ENCODE measurements around the gene CELA3B. TPM values are rescaled to one million over a fixed set of nuclear protein-coding genes. Genes with fewer than 3 reads are reported as not detected.
"Not testable (repeated sequence)": the region's sequence is repeated elsewhere in the genome, so short reads cannot be mapped to it uniquely, and the experiment has no call there.

The CELA3B gene
- total RNA-seq, 2 experiments from 2014 or later = not detected

DNA sequence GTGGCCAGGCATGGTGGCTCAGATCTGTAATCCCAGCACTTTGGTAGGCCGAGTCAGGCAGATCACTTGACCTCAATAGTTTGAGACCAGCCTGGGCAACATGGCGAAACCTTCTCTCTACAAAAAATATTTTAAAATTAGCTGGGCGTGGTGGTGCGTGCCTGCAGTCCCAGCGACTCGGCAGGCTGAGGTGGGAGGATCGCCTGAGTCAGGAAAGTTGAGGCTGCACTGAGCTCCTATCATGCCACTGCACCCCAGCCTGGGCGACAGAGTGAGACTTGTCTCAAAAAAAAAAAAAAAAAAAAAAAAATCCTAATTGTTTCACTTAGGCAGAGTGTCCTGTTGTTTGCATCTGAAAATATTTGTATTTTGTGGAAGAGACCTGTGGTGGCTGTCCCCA, 17.9 kb downstream of the CELA3B start:
- CTCF ChIA-PET; DNase-seq; H3K27ac Mint-ChIP-seq; POLR2A ChIA-PET; H3K9me3 Mint-ChIP-seq; H3K27me3 Mint-ChIP-seq; H3K4me1 Mint-ChIP-seq (ENCODE audit: low read depth); H3K36me3 Mint-ChIP-seq; H3K4me3 Mint-ChIP-seq; intact Hi-C loops (cut with micrococcal nuclease): not testable (repeated sequence)

DNA sequence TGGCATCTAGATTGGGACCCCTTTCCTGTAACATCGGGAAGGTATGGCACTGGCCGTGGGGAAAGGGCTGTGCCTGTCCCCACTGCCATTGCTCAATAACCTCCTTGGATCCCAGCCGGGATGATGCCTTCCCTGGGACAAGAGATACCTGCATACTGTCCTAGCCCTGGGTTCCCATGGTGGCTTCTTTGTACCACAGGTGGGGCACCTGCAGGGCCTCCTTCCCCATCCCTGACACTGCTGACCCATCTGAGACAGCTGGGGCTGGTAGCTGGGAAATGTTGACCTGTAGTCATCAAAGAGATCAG, 19.8 kb downstream of the CELA3B start:
- H3K27ac Mint-ChIP-seq; intact Hi-C loops (cut with micrococcal nuclease); DNase-seq; H3K9me3 Mint-ChIP-seq; POLR2A ChIA-PET; H3K4me3 Mint-ChIP-seq; H3K4me1 Mint-ChIP-seq (ENCODE audit: low read depth); CTCF ChIA-PET; H3K36me3 Mint-ChIP-seq; H3K27me3 Mint-ChIP-seq: not testable (repeated sequence)

DNA sequence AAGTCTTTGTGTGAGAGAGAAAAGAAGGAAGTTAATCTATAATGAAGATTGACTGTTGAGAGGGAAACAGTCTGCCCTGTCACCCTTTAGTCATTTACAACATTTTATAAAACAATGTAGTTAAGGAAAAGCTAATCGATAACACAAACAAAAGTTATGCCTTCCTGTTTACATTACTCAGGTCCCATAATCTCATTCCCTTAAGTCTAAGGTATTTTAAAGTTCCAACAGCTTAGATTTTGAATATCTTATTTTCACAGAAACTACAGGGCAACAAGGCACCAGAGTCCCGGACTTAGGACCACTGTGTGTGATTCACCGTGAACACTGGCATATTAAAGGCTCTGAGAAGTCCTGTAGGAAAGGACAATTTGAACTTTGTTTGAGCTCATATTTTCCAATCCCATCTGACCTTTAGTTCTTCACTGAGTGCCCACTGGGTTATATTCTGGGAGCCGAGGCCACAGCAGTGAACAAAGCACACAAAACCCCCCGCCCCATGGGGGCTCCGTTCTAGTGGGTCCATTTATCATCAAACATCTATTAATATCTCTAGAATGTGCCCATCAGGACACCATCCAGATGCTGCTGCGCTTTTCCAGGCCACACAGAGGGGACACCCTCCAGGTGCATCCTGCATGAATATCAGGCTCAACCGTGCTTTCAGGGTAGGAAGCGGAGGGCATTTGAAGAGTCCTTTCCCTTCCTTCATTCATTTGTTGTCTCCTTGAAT, 21.2 kb downstream of the CELA3B start:
- H3K4me3 Mint-ChIP-seq; DNase-seq; H3K36me3 Mint-ChIP-seq; intact Hi-C loops (cut with micrococcal nuclease); POLR2A ChIA-PET; H3K27me3 Mint-ChIP-seq; H3K4me1 Mint-ChIP-seq (ENCODE audit: low read depth); H3K27ac Mint-ChIP-seq; H3K9me3 Mint-ChIP-seq: not testable (repeated sequence)
- CTCF ChIA-PET = interaction anchor here (0.9 kb wide), 1 partner anchor 15 kb away, joined by 4 read pairs; no protein-coding TSS in a partner anchor

DNA sequence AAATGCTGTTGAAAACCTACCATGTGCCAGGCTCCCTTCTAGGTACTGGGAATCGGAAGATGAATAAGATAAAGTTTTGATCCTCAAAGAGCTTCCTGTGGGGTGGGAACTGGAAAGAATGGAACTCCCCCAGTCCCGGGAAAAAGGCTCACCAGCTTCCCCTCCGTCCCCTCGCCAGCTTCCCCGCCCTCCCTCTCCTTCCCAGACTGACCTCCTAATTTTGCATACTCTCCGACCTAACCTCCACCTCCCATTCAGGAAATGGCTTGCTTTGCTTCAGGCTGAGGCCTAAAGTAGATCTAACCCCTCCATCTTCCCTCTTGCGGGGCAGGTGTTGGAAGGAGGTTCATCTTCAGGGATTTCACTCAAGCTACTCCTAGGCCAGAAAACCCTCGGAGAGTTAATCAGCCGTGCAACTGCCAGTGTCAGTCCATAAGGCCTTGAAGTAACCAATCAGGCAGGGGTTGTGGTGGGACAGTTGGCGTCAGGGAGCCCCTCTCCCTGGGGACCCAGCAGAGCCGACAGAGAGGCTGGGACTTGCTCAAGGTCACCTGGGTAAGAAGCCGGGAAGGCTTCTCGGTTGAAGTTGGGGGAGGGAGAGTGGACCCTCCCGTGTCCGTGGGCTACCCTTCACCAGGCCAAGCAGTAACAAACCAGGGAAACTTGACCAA, 21.9 kb downstream of the CELA3B start:
- H3K9me3 Mint-ChIP-seq; H3K36me3 Mint-ChIP-seq; H3K27ac Mint-ChIP-seq; H3K4me1 Mint-ChIP-seq (ENCODE audit: low read depth); H3K27me3 Mint-ChIP-seq; intact Hi-C loops (cut with micrococcal nuclease); H3K4me3 Mint-ChIP-seq; CTCF ChIA-PET; POLR2A ChIA-PET; DNase-seq: not testable (repeated sequence)

DNA sequence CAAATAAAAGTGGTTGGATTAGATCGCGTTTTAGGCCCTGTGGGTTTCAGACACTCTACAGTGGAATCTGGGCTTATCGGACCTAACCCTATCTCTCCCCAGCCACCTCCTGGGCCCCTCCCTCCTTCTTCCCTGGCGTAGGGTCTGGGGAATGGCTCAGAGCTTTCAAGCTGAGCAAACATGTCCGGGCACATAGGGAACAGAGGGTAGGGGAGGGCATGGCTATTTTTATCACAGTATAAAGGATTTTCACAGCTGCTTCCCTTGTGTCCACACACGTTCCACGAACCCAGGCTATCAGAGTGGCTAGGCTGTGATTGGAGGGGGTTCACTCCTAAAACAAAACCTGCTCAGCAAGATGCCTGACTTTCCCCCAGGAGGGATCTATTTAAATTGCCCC, 22.8 kb downstream of the CELA3B start:
- CTCF ChIA-PET; H3K4me3 Mint-ChIP-seq; H3K27me3 Mint-ChIP-seq; POLR2A ChIA-PET; H3K4me1 Mint-ChIP-seq (ENCODE audit: low read depth); intact Hi-C loops (cut with micrococcal nuclease); H3K27ac Mint-ChIP-seq; DNase-seq; H3K9me3 Mint-ChIP-seq; H3K36me3 Mint-ChIP-seq: not testable (repeated sequence)

DNA sequence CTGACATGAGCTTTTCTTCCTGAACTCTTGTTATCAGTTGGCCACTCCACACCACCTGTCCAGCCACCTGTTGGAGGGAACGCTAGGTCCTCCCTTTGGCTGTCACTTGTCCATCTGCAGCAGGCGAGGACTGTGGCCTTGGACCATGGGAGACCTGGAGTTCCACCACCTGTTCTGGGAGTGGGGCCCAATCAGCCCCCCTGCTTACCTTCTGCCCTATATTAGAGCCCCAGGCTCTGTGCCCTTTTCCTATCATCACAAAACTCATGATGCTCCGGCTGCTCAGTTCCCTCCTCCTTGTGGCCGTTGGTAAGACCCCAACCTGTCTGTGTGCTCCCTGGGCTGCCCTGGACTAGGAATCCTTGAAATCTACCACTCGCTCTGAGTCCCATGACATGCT, 24.6 kb downstream of the CELA3B start, which contains the start of gene CELA3A:
CELA3A (plus strand) TSS at position 249 of the 400 bp plus-strand sequence; CDS start at position 267, 18 bp downstream.
- Mint-ChIP-seq H3K4me1 (ENCODE audit: low read depth) (no peaks in the 10 kb centered on the region), H3K9me3 (no peaks in the 10 kb centered on the region), H3K27me3 (no peaks in the 10 kb centered on the region), H3K36me3 (no peaks in the 10 kb centered on the region), H3K4me3 (no peak within 1 kb of the TSS), H3K27ac (no peak within 1 kb of the TSS)
- intact Hi-C loops (cut with micrococcal nuclease) = no loop called here
- POLR2A ChIA-PET = no interaction called here
- CTCF ChIA-PET = no interaction called here
- no peak for DNase-seq

DNA sequence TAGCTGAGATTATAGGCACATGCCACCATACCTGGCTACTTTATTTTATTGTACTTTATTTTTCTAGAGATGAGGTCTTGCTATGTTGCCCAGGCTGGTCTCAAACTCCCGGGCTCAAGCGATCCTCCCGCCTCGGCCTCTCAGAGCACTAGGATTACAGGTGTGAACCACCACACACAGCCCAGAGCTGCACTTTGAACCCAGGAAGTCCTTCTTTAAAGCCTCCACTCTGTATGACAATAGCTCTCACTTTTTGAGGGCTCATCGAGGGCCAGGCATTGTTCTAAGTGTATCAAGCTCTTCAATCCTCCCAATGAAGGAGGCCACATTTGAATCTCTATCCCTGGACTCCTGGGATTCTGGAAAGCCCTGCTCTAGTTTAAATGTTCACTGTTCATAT, 25.6 kb downstream of the CELA3B start:
- H3K4me1 Mint-ChIP-seq (ENCODE audit: low read depth); H3K9me3 Mint-ChIP-seq; POLR2A ChIA-PET; DNase-seq; H3K36me3 Mint-ChIP-seq; CTCF ChIA-PET; intact Hi-C loops (cut with micrococcal nuclease); H3K27ac Mint-ChIP-seq; H3K4me3 Mint-ChIP-seq; H3K27me3 Mint-ChIP-seq: not testable (repeated sequence)

DNA sequence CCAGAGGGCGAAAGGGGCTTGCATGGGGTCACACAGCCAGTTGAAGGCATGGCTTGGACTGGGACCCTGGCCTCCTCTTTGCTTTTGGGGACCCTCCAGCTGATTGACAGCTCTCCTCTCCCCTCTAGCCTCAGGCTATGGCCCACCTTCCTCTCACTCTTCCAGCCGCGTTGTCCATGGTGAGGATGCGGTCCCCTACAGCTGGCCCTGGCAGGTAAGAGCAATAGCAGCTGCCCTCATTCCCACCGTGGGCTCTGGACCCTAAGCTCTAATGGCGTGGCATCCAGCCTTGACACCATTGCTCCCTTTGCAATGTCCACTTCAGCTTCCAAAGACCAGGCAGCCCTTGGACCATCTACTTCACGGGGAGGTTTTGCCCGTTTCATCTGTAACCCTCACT, 26.1 kb downstream of the CELA3B start:
- H3K4me1 Mint-ChIP-seq (ENCODE audit: low read depth); H3K27ac Mint-ChIP-seq; CTCF ChIA-PET; DNase-seq; H3K4me3 Mint-ChIP-seq; H3K36me3 Mint-ChIP-seq; POLR2A ChIA-PET; H3K9me3 Mint-ChIP-seq; intact Hi-C loops (cut with micrococcal nuclease); H3K27me3 Mint-ChIP-seq: not testable (repeated sequence)

DNA sequence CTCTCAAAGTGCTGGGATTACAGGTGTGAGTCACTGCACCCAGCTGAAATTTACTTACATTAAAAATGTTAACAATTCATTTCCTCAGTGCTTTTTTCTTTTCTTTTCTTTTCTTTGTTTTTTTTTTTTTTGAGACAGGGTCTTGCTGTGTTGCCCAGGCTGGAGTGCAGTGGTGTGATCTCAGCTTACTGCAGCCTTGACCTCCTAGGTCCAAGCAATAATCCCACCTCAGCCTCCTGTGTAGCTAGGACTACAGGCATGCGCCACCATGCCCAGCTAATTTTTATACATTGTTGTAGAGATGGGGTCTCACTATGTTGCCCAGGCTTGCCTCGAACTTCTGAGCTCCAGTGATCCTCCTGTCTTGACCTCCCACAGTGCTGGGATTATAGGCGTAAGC, 27.1 kb downstream of the CELA3B start:
- intact Hi-C loops (cut with micrococcal nuclease) = loop anchor here (2.0 kb wide), 1 partner anchor 23 kb away; no protein-coding TSS in a partner anchor
- H3K27me3 Mint-ChIP-seq; H3K4me3 Mint-ChIP-seq; H3K9me3 Mint-ChIP-seq; DNase-seq; H3K4me1 Mint-ChIP-seq (ENCODE audit: low read depth); H3K27ac Mint-ChIP-seq; H3K36me3 Mint-ChIP-seq; POLR2A ChIA-PET: not testable (repeated sequence)
- CTCF ChIA-PET = interaction anchor here (0.9 kb wide), 1 partner anchor 19 kb away, joined by 3 read pairs; no protein-coding TSS in a partner anchor

DNA sequence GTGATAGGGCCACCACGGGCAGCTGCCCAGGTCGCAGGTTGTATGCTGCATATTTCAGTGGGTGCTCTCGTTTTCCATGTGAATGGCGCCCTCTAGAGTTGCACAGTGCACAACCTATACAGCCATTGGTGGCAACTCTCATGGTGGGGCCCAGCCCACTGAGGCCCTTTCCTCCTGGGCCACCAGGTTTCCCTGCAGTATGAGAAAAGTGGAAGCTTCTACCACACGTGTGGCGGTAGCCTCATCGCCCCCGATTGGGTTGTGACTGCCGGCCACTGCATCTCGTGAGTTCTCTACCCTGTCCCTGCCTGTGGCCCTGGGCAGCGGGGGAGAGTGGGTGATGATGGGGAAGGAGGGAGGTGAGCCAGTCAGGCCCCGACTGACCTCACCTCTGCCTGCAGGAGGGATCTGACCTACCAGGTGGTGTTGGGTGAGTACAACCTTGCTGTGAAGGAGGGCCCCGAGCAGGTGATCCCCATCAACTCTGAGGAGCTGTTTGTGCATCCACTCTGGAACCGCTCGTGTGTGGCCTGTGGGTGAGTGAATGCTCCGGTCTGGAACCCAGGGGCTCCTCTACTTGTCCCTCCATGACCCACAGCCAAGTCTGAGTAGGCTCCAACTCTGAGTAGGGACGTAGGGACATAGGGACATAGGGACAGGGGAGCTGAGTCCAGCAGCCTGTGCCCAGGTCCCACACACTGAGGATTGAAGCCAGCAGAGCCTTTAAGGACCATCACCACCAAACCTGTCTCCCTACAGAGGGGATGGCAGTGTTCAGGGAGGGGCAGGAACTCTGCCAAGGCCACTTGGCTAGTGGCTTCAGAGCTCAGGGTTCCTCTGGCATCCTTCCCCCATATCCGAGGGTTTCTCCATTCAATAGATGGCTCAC, 28.7 kb downstream of the CELA3B start:
- H3K27ac Mint-ChIP-seq; POLR2A ChIA-PET; H3K9me3 Mint-ChIP-seq; H3K27me3 Mint-ChIP-seq; H3K4me3 Mint-ChIP-seq; H3K4me1 Mint-ChIP-seq (ENCODE audit: low read depth); H3K36me3 Mint-ChIP-seq; CTCF ChIA-PET: not testable (repeated sequence)
- peak; percentile 64 for DNase-seq
- intact Hi-C loops (cut with micrococcal nuclease) = loop anchor here (2.0 kb wide), 1 partner anchor 25 kb away; no protein-coding TSS in a partner anchor

DNA sequence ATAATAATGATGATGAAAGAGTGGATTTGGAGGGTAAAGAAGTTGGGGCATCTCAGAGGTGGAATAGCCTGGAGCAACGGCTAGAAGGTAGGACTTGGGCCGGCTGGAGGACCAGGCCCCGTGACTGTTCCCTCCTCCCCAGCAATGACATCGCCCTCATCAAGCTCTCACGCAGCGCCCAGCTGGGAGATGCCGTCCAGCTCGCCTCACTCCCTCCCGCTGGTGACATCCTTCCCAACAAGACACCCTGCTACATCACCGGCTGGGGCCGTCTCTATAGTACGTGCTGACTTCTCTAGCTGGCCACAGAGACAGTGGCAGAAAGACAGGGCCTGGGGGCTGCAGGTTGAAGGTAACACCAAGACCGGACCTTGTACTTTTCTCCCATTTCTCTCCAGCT, 29.9 kb downstream of the CELA3B start:
- H3K4me3 Mint-ChIP-seq; CTCF ChIA-PET; intact Hi-C loops (cut with micrococcal nuclease); H3K27me3 Mint-ChIP-seq; H3K4me1 Mint-ChIP-seq (ENCODE audit: low read depth); DNase-seq; H3K36me3 Mint-ChIP-seq; H3K27ac Mint-ChIP-seq; H3K9me3 Mint-ChIP-seq; POLR2A ChIA-PET: not testable (repeated sequence)

DNA sequence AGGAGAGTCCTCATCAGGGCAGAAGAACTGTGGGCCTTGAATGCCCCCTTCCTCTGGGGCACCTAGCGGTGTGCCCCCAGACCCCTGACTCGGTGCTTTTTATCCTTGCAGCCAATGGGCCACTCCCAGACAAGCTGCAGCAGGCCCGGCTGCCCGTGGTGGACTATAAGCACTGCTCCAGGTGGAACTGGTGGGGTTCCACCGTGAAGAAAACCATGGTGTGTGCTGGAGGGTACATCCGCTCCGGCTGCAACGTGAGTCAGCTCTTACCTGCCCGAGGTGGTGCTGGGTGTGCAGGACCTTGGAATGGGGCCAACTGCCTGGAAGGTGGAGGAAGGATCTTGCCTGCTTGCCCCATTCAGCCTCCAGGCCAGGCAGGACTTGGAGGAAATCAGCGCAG, 30.4 kb downstream of the CELA3B start:
- H3K27me3 Mint-ChIP-seq; DNase-seq; intact Hi-C loops (cut with micrococcal nuclease); H3K4me3 Mint-ChIP-seq; H3K9me3 Mint-ChIP-seq; POLR2A ChIA-PET; H3K4me1 Mint-ChIP-seq (ENCODE audit: low read depth); H3K36me3 Mint-ChIP-seq; H3K27ac Mint-ChIP-seq: not testable (repeated sequence)
- CTCF ChIA-PET = interaction anchor here (0.6 kb wide), 1 partner anchor 64 kb away, joined by 3 read pairs; no protein-coding TSS in a partner anchor

Data from activated CD4-positive, alpha-beta memory T cell treated with anti-CD3 and anti-CD28 coated beads for 36 hours (primary cell).